DND-41 (cell line): ENCODE data around the gene PTPRN2.

Experiments used
- EZH2 ChIP-seq: IDR thresholded peaks from 3 replicates; pipeline ENCODE4 v1.6.1; 2012; ENCODE audit warnings: borderline replicate concordance, low read depth, mild to moderate bottlenecking, moderate library complexity, low read length, inconsistent platforms; ENCODE audit not compliant: severe bottlenecking
- TF ChIP-seq, protein P1 (sequence below): IDR thresholded peaks from 2 replicates; pipeline ENCODE4 v1.5.1; 2012; ENCODE audit warnings: borderline replicate concordance, low read length, moderate library complexity, mild to moderate bottlenecking; ENCODE audit not compliant: poor library complexity, severe bottlenecking; ENCODE audit errors: extremely low read depth

DNA sequence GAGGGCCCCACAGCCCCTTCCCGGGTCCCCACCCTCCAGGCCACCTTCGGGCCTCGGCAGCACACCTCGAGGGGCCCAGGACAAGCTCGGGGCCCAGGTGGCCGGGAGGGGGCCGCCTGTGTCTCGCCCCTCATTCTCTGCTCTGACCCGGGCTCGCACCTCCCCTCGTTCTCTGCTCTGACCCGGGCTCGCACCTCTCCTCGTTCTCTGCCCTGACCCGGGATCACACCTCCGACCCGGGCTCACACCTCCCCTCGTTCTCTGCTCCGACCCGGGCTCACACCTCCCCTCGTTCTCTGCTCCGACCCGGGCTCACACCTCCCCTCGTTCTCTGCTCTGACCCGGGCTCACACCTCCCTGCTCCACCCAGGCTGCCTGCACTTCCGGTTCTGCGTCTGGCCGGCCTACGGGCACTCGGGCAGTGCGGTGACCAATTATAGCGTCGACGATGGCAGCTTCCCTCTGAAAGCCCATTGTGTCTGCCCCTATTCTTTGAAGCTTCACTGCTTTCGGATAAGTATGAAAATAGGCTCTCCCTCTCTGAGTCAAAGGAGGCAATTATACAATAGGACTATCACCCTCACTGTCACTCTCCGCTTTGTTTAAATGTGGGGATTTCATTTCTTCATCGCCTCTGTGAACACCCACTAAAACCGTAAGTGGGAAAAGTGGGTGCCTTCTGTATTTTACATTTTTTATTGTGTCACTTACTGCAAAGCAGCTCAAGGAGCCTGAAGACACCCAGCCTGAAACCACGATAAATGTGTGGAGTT, 793.5 kb downstream of the PTPRN2 start:
- TF ChIP-seq, protein P1, sequence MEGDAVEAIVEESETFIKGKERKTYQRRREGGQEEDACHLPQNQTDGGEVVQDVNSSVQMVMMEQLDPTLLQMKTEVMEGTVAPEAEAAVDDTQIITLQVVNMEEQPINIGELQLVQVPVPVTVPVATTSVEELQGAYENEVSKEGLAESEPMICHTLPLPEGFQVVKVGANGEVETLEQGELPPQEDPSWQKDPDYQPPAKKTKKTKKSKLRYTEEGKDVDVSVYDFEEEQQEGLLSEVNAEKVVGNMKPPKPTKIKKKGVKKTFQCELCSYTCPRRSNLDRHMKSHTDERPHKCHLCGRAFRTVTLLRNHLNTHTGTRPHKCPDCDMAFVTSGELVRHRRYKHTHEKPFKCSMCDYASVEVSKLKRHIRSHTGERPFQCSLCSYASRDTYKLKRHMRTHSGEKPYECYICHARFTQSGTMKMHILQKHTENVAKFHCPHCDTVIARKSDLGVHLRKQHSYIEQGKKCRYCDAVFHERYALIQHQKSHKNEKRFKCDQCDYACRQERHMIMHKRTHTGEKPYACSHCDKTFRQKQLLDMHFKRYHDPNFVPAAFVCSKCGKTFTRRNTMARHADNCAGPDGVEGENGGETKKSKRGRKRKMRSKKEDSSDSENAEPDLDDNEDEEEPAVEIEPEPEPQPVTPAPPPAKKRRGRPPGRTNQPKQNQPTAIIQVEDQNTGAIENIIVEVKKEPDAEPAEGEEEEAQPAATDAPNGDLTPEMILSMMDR = no peak
- TF ChIP-seq EZH2 = no peak
